ENCODE data around the gene RIC8B.

Gene RIC8B

DNA sequence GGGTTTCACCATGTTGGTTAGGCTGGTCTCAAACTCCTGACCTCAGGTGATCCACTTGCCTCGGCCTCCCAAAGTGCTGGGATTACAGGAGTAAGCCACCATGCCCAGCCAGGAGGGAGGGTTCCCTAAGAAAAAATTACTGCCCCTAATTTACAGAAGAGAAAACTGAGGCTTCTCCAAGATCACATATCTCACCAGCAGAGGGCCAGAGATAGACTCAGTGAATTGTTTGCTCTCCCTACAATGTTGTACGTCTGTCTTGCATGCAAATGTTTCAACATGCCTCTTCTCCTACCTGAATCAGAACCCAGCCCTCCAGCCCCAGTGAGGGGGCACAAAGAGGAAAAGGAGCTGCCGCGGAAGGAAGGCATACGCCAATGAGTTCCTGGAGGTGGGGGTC, 132.9 kb downstream of the RIC8B start:
- H3K27ac ChIP-seq: no peak overlapping the region
- no peaks in the 10 kb centered on the region for H3K79me2 ChIP-seq
- no peak overlapping the region for H3K4me3 ChIP-seq (ENCODE audit: low read depth, low read length)
- no peaks in the 10 kb centered on the region for H3K27me3 ChIP-seq (ENCODE audit: control insufficient read depth, insufficient read depth, low read length)
- no peak overlapping the region for H3K9ac ChIP-seq
- TF ChIP-seq, protein P1, sequence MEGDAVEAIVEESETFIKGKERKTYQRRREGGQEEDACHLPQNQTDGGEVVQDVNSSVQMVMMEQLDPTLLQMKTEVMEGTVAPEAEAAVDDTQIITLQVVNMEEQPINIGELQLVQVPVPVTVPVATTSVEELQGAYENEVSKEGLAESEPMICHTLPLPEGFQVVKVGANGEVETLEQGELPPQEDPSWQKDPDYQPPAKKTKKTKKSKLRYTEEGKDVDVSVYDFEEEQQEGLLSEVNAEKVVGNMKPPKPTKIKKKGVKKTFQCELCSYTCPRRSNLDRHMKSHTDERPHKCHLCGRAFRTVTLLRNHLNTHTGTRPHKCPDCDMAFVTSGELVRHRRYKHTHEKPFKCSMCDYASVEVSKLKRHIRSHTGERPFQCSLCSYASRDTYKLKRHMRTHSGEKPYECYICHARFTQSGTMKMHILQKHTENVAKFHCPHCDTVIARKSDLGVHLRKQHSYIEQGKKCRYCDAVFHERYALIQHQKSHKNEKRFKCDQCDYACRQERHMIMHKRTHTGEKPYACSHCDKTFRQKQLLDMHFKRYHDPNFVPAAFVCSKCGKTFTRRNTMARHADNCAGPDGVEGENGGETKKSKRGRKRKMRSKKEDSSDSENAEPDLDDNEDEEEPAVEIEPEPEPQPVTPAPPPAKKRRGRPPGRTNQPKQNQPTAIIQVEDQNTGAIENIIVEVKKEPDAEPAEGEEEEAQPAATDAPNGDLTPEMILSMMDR (IDR thresholded peaks at IDR 0.05): no peak
- H3K4me1 ChIP-seq: no peaks in the 10 kb centered on the region
- no peak overlapping the region for H3K4me2 ChIP-seq (ENCODE audit: low read length)
- H3K36me3 ChIP-seq (ENCODE audit: control insufficient read depth, insufficient read depth, low read length): no peaks in the 10 kb centered on the region
- no peak overlapping the region for H2AFZ ChIP-seq
- no peaks in the 10 kb centered on the region for H3K9me3 ChIP-seq (ENCODE audit: control insufficient read depth, low read length)

DNA sequence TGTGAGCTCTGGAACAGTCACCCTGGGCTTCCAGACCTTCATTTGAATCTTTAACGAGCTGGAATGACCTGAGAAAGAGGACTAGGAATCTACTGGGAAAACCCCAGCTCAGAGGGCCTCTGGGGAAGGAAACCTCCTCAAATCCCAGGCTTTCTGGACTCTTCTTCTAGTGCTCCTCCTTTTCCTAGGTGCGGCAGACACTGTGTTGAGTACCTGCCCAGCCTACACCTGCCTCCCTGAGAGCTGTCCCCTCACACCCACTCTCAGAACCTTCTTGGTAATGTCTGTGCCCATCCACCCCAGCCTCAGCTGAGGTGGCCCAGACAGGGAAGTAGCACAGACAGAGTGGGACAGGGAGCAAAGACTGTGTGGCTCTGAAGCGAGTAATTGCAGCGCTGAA, 133.4 kb downstream of the RIC8B start:
- no peaks in the 10 kb centered on the region for H3K79me2 ChIP-seq
- no peaks in the 10 kb centered on the region for H3K27me3 ChIP-seq (ENCODE audit: control insufficient read depth, insufficient read depth, low read length)
- H3K9me3 ChIP-seq (ENCODE audit: control insufficient read depth, low read length): no peaks in the 10 kb centered on the region
- TF ChIP-seq, protein P1 (IDR thresholded peaks at IDR 0.05): no peak
- H3K4me1 ChIP-seq: no peaks in the 10 kb centered on the region
- no peak overlapping the region for H3K4me3 ChIP-seq (ENCODE audit: low read depth, low read length)
- no peak overlapping the region for H3K27ac ChIP-seq
- H3K36me3 ChIP-seq (ENCODE audit: control insufficient read depth, insufficient read depth, low read length): no peaks in the 10 kb centered on the region
- no peak overlapping the region for H3K4me2 ChIP-seq (ENCODE audit: low read length)
- no peak overlapping the region for H3K9ac ChIP-seq
- no peak overlapping the region for H2AFZ ChIP-seq

DNA sequence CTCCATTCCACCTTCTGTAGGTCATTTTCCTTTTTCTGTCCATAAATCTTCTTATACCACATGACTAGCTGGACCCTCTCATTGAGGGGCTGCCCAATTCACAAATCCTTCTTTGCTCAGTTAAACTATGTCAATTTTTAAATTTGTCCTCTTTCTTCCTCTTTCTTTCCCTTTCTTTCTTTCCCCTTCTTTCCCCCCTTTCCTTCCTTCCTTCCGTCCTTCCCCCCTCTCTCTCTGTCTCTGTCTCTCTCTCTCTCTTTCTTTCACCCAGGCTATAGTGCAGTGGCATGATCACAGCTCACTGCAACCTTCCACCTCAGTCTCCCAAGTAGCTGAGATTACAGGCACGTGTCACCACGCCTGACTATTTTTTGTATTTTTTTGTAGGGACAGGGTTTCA, 134.1 kb downstream of the RIC8B start:
- Histone ChIP-seq H3K27ac (no peak overlapping the region), H3K79me2 (no peaks in the 10 kb centered on the region), H3K4me3 (ENCODE audit: low read depth, low read length) (no peak overlapping the region), H3K9me3 (ENCODE audit: control insufficient read depth, low read length) (no peaks in the 10 kb centered on the region), H3K4me2 (ENCODE audit: low read length) (no peak overlapping the region), H3K9ac (no peak overlapping the region), H3K36me3 (ENCODE audit: control insufficient read depth, insufficient read depth, low read length) (no peaks in the 10 kb centered on the region), H3K4me1 (no peaks in the 10 kb centered on the region), H2AFZ (no peak overlapping the region), H3K27me3 (ENCODE audit: control insufficient read depth, insufficient read depth, low read length) (no peaks in the 10 kb centered on the region)
- TF ChIP-seq, protein P1 (IDR thresholded peaks at IDR 0.05): no peak

DNA sequence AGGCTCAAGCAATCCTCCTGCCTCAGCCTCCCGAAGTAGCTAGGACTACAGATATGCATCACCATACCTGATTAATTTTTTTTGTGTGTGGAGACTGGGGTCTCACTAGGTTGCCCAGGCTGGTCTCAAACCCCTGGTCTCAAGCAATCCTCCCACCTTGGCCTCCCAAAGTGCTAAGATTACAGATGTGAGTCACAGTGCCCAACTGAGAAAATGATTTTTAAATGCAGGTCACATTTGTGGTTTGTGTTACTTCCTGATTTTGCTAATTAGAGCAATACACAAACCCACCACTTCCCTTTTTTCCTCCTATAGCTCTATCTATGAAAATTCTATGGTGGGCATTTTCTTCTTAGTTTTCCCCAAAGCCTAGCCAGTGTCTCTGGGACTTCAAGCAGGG, 135.7 kb downstream of the RIC8B start:
- TF ChIP-seq, protein P1 (IDR thresholded peaks at IDR 0.05): no peak
- no peak overlapping the region for H3K9ac ChIP-seq
- H3K4me1 ChIP-seq: no peaks in the 10 kb centered on the region
- no peaks in the 10 kb centered on the region for H3K79me2 ChIP-seq
- H3K27ac ChIP-seq: no peak overlapping the region
- no peaks in the 10 kb centered on the region for H3K36me3 ChIP-seq (ENCODE audit: control insufficient read depth, insufficient read depth, low read length)
- H3K4me2 ChIP-seq (ENCODE audit: low read length): no peak overlapping the region
- H3K9me3 ChIP-seq (ENCODE audit: control insufficient read depth, low read length): no peaks in the 10 kb centered on the region
- no peaks in the 10 kb centered on the region for H3K27me3 ChIP-seq (ENCODE audit: control insufficient read depth, insufficient read depth, low read length)
- no peak overlapping the region for H3K4me3 ChIP-seq (ENCODE audit: low read depth, low read length)
- no peak overlapping the region for H2AFZ ChIP-seq

DNA sequence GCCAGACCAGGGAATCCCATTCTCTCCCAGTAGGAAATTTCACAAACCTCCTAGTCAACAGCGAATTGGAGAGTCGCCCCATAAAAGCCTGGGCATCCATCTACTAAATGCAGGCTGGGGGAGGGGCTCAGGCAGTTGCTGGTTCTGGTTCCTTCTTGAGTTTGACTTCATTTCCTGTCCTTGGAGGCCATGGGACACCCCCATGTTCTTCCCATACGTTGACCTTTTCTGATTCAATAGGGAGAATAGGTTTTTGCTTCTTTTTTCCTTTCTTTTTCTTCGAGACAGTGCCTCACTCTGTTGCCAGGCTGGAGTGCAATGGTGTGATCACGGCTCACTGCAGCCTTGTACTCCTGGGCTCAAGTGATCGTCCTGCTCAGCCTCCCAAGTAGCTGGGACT, 137.1 kb downstream of the RIC8B start:
- no peaks in the 10 kb centered on the region for H3K9me3 ChIP-seq (ENCODE audit: control insufficient read depth, low read length)
- H2AFZ ChIP-seq: no peak overlapping the region
- TF ChIP-seq, protein P1 (IDR thresholded peaks at IDR 0.05): no peak
- no peak overlapping the region for H3K9ac ChIP-seq
- H3K4me1 ChIP-seq: no peaks in the 10 kb centered on the region
- no peak overlapping the region for H3K4me2 ChIP-seq (ENCODE audit: low read length)
- H3K36me3 ChIP-seq (ENCODE audit: control insufficient read depth, insufficient read depth, low read length): no peaks in the 10 kb centered on the region
- H3K27me3 ChIP-seq (ENCODE audit: control insufficient read depth, insufficient read depth, low read length): no peaks in the 10 kb centered on the region
- no peak overlapping the region for H3K4me3 ChIP-seq (ENCODE audit: low read depth, low read length)
- no peaks in the 10 kb centered on the region for H3K79me2 ChIP-seq
- no peak overlapping the region for H3K27ac ChIP-seq

Measured in parathyroid adenoma (tissue), 2 donors.